Measurements from ENCODE around the gene MEGF11. TPM values are rescaled to one million over a fixed set of nuclear protein-coding genes. Genes with fewer than 3 reads are reported as not detected.

The MEGF11 gene
- total RNA-seq, 1 donor from 2014 or later = not detected

DNA sequence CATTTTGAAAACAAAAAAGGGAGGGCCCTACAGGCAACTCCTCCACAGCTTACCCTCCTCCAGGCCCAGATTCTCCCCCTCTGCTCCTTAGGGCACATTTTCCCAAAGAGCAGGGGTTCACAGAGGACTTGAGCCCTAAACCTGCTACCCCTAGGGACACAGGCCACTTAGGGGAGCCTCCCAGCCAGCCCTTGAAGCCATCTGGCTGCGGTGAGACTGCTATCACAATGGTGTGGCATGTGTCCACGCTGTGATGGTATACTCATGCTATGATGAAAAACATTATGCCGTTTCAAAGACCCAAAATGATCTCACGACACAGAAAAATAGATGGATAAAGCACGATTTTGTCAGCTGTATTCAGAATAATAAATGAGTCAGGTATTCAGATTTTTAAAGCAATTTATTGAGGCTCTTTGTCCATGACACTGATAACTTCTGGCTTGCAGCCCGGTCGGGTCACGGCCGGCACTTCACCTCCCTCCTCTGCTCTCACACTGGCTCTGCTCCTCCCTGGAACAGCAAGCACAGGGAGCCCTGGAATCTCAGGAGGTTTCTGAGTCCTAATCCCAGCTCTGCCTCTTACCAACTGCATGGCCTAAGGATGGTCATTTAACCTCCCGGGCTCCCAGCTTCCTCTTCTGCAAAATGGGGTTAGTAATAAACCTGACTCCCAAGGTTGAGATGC lies 115.3 kb downstream of the MEGF11 start:
- ATAC-seq (peak; percentile 71), DNase-seq (ENCODE audit: missing footprints) (peak; percentile 61)
- intact Hi-C loops (cut with DNase I) = no loop called here

- no peak for DNase-seq (ENCODE audit: missing footprints)
- intact Hi-C loops (cut with DNase I) = no loop called here
- no peak for ATAC-seq
These were observed 116.6 kb downstream of the MEGF11 start for GRCh38 chr15:66136948-66137347.

DNA sequence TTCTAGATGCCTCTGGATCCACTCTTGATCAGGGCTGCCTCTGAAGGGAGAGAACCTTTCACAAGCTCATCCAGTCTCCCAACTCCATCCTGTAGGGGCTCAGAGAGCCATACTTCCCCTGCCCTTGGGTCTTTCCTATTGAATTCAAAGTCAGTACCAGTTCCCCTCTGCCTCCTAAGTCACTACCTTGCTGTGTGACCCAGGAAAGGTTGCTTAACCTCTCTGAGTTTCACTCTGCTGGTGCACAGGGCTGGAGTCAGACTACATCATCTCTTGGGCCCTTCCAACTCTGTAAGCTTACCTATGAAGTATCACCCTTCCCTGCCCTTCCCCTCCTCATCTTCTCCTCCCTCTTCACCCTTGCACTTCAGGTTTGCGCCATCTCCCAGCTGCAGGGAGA lies 117.9 kb downstream of the MEGF11 start:
- DNase-seq (ENCODE audit: missing footprints) (peak; percentile 1), ATAC-seq (no peak)
- intact Hi-C loops (cut with DNase I) = no loop called here

GRCh38 chr15:66134284-66134683 lies 119.3 kb downstream of the MEGF11 start:
- DNase-seq (ENCODE audit: missing footprints) = peak; percentile 21
- intact Hi-C loops (cut with DNase I) = no loop called here
- ATAC-seq = no peak

DNA sequence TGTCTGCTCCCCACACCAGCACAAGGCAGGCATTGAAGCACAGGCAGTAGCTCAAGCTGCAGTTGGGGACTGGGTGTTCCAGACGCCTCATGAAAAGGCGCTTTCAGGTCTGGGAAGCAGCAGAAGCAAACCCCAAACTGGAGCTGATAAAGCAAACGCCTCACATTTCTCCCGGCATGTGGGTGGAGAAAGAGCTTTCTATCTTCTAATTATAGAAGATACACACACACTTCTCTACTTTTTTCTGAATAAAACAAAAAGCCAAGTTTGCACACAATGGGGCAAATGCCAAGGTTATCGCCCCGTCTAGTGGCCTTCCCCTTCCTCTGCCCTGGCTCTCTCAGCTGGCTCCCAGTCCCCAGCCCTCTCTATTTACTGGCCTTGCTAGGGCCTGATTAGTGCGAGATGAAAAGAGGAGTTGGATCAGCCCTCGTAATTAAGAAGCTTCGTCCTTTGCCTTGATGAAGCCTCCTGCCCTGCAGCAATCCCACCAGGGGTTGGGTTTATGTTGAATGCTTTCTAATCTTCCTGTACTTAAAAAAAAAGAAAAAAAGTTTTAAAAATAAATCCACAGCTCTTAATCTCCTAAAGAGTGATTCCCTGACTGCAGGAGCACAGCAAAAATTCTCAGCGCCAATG lies 120.2 kb downstream of the MEGF11 start:
- ATAC-seq = no peak
- intact Hi-C loops (cut with DNase I) = no loop called here
- DNase-seq (ENCODE audit: missing footprints) = peak; percentile 48

GRCh38 chr15:66132251-66132816 lies 121.2 kb downstream of the MEGF11 start:
- ATAC-seq = peak; percentile 60
- peak; percentile 53 for DNase-seq (ENCODE audit: missing footprints)
- intact Hi-C loops (cut with DNase I) = no loop called here

- ATAC-seq = no peak
These were observed 121.7 kb downstream of the MEGF11 start for GRCh38 chr15:66131831-66132230.

DNA sequence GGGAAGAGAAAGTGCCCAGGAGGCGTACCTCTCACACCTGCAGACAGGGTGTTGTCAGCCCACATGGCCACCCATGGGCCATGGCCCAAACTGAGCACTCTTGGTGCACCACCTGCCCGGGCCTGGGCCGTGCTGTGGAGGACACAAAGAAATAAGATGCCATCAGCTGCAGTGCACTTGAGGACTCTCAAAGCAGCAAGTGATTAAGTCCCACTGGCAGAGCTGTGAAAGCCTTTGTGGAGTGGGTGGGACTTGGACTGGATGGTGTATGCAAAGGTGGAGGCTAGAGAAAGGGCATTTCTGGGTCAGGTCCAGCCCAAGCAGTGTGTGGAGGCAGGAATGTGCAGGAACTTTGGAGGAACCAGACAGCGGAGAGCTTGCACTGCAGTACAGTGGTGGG lies 122.3 kb downstream of the MEGF11 start:
- DNase-seq (ENCODE audit: missing footprints) = peak; percentile 28
- intact Hi-C loops (cut with DNase I) = no loop called here
- peak; percentile 38 for ATAC-seq

More at GRCh38 chr15:66131831-66132230, 121.7 kb downstream of the MEGF11 start:
- peak; percentile 39 for DNase-seq (ENCODE audit: missing footprints)
- intact Hi-C loops (cut with DNase I) = no loop called here

GRCh38 chr15:66130496-66131034 lies 123.0 kb downstream of the MEGF11 start:
- ATAC-seq (no peak), DNase-seq (ENCODE audit: missing footprints) (no peak)
- intact Hi-C loops (cut with DNase I) = no loop called here

DNA sequence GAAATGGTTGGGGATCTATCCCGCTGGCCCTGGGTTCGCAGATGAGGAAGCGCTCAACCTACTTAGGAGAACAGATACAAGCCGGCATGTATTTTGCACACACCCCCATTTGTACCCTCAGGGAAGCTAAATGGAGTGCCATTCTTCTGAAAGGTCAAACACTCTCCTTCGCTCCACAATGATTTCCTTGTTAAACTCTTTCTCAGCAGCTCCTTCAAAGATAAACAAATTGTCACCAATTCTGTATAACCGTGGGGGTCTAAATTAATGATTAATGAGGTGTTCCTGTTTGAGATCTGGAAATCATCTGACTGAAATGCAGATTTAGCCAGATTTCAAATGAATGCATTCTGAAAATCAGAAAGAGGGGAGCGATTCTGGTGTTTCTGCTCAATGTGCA lies 124.0 kb downstream of the MEGF11 start:
- no peak for DNase-seq (ENCODE audit: missing footprints)
- ATAC-seq = no peak
- intact Hi-C loops (cut with DNase I) = no loop called here

DNA sequence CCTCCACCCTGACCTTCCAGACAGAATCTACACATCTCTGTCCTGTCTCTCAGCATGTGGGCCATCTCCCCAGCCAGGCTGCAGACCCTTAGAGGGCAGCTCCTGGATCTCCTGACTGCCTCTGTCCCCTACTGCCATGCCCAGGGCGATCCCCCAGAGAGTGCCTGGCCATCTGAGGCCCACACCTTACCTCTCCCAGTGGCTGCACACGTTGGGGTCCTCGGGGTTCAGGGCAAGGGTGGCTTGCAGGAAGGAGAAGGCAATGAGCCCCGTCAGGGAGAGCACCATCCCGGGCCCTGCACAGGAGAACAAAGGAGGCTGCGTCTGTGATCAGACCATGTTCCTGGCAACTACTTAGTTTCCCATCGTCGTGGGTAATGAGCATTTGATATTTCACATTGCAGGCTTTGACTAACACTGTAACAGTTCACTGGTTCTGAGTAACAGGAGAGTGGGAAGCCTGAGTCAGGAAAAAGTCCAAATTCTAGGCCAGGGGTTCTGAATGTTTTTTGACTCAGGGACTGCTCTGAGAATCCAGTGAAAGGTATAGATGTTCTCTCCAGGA lies 125.4 kb downstream of the MEGF11 start:
- intact Hi-C loops (cut with DNase I) = no loop called here
- ATAC-seq (no peak), DNase-seq (ENCODE audit: missing footprints) (peak; percentile 49)

DNA sequence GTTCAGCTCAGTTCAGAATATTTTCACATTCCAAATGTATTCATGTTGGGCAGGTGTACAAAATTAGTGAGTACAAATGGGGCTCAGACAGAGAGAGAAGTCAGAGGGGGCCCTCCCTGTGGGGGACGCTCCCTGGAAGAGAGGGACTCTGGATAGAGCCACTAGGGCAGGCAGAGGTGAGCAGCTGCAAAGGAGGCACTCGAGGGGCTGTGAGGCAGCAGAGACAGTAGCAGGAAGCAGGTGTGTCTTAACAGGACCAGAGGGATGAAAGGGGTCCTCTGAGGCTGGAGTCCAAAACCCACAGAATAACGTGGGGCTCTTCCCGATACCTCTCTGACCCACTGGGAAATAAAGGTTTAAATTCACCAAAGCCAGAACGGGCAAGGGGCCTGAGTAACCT lies 127.1 kb downstream of the MEGF11 start:
- no peak for ATAC-seq
- intact Hi-C loops (cut with DNase I) = no loop called here
- no peak for DNase-seq (ENCODE audit: missing footprints)

DNA sequence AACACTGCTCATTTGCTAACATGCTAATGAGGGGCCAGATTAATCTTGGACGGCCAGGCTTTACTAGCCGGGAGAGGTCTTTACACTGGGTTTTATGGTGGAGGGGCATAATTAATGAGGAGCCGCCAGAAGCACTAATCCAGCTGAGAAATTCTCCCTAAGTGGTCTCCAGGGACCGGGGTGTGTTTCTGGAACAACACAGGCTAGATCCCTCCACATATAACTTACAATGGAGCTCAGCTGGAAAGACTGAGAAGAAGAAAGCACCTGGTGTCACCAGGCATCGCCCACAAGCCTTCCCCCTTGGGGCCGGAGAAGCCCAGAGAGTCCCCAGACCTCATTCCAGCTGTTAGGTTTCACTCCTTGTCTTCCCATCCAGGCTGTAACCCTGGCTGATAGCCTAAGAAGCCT lies 127.5 kb downstream of the MEGF11 start:
- ATAC-seq = no peak
- no peak for DNase-seq (ENCODE audit: missing footprints)
- intact Hi-C loops (cut with DNase I) = no loop called here

DNA sequence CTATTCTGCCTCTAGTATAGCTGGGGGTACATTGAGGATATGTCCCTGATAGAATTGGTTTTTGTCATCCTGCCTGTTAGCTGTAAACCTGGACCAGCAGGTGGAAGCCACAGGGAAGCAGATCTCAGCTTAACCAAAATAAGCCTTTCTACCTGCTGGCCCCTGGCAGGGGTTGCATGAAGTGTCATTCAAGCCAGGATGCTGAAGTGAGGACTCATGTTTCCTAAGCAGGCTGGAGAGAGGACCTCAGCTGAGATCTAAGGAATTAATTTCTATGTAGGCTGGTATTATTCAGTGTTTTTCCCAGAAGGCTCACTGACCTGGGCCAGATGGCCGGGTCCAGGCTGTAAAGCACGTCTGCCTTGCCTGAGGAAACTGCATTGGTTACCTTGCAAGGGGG lies 128.9 kb downstream of the MEGF11 start:
- peak; percentile 20 for DNase-seq (ENCODE audit: missing footprints)
- ATAC-seq = no peak
- intact Hi-C loops (cut with DNase I) = no loop called here

- peak; percentile 13 for DNase-seq (ENCODE audit: missing footprints)
- no peak for ATAC-seq
- intact Hi-C loops (cut with DNase I) = no loop called here
These were observed 129.8 kb downstream of the MEGF11 start for GRCh38 chr15:66123799-66124198.

GRCh38 chr15:66120422-66120821 lies 133.1 kb downstream of the MEGF11 start:
- intact Hi-C loops (cut with DNase I) = no loop called here
- DNase-seq (ENCODE audit: missing footprints) (no peak), ATAC-seq (no peak)

- intact Hi-C loops (cut with DNase I) = no loop called here
- ATAC-seq (no peak), DNase-seq (ENCODE audit: missing footprints) (no peak)
These were observed 135.7 kb downstream of the MEGF11 start for GRCh38 chr15:66117841-66118240.

DNA sequence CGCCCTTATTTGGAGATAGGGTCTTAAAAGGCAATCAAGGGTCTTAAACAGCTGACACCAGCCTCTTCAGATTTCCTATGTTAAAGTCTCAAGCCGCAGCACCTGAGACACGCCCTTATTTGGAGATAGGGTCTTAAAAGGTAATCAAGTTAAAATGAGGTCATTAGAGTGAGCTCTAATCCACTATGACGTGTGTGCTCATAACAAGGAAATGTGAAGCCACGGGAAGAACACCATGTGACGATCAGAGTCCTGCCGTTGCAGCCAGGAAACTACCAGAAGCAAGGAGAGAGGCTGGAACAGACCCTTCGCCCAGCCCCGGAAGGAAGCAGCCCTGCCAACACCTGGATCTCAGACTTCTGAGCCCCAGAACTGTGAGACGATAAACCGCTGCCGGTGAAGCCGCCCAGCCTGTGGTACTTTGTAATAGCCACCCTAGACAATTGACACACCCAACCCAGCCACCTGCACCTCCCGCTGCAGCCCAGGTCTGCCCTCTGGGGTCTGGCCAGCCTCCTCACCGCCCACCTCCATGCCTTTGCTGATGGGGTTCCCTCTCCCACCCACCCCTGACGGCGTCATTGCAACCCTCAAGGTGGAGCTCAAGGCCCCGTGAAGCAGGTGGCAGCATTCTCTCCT lies 137.9 kb downstream of the MEGF11 start:
- DNase-seq (ENCODE audit: missing footprints) (peak; percentile 21), ATAC-seq (no peak)
- intact Hi-C loops (cut with DNase I) = no loop called here

GRCh38 chr15:66114863-66115425 lies 138.6 kb downstream of the MEGF11 start:
- DNase-seq (ENCODE audit: missing footprints) (peak; percentile 45), ATAC-seq (no peak)
- intact Hi-C loops (cut with DNase I) = no loop called here

Measured in Right ventricle myocardium inferior (tissue), 1 donor.